Astrocyte (in vitro differentiated cells and primary cell): ENCODE results near the gene PRKCA. TPM values are rescaled to one million over a fixed set of nuclear protein-coding genes. Genes with fewer than 3 reads are reported as not detected.

ENCODE experiments used
- DNase-seq: peaks from one replicate; pipeline ENCODE4 v3.0.0-alpha.2; 2010; ENCODE audit warnings: low read depth
- FAIRE-seq: peaks from 2 replicates; lab custom pipeline; 2011; peaks lifted over from hg19 to GRCh38; lab: Jason Lieb, UNC
- H2AFZ ChIP-seq: 2 replicates; pipeline ENCODE4 v1.6.0; 2012; ENCODE audit warnings: low read depth, low read length, inconsistent platforms
- H3K27ac ChIP-seq: 2 replicates; pipeline ENCODE4 v1.5.1; 2011; ENCODE audit warnings: low read depth, low read length, inconsistent platforms
- H3K27me3 ChIP-seq: 2 replicates; pipeline ENCODE4 v1.6.0; 2011; ENCODE audit warnings: low read length, inconsistent platforms; ENCODE audit not compliant: insufficient read depth
- H3K36me3 ChIP-seq: 2 replicates; pipeline ENCODE4 v1.5.1; 2011; ENCODE audit warnings: low read length, inconsistent platforms; ENCODE audit not compliant: insufficient read depth
- H3K4me1 ChIP-seq: 2 replicates; pipeline ENCODE4 v1.5.1; 2011; ENCODE audit warnings: low read length, inconsistent platforms; ENCODE audit not compliant: insufficient read depth
- H3K4me2 ChIP-seq: 2 replicates; pipeline ENCODE4 v1.6.0; 2012; ENCODE audit warnings: low read length, inconsistent platforms
- H3K4me3 ChIP-seq: 2 replicates; pipeline ENCODE4 v1.5.1; 2011; ENCODE audit warnings: low read depth, mild to moderate bottlenecking, low read length, inconsistent platforms; ENCODE audit not compliant: insufficient read depth
- H3K79me2 ChIP-seq: 2 replicates; pipeline ENCODE4 v1.6.0; 2012; ENCODE audit warnings: mild to moderate bottlenecking, low read length, inconsistent platforms; ENCODE audit not compliant: insufficient read depth
- H3K9ac ChIP-seq: 2 replicates; pipeline ENCODE4 v1.6.0; 2012; ENCODE audit warnings: mild to moderate bottlenecking, low read length, inconsistent platforms
- H3K9me3 ChIP-seq: 2 replicates; pipeline ENCODE4 v1.5.1; 2012; ENCODE audit warnings: low read depth, mild to moderate bottlenecking, low read length, inconsistent platforms; ENCODE audit not compliant: insufficient read depth
- H4K20me1 ChIP-seq: 2 replicates; pipeline ENCODE4 v1.6.0; 2012; ENCODE audit warnings: low read length, inconsistent platforms; ENCODE audit not compliant: insufficient read depth
- H3K27ac Mint-ChIP-seq: one replicate; pipeline ENCODE4 v1.8.0; 2021; ENCODE audit warnings: mild to moderate bottlenecking, mixed read lengths; ENCODE audit not compliant: unreplicated experiment
- H3K27me3 Mint-ChIP-seq: one replicate; pipeline ENCODE4 v1.8.0; 2021; ENCODE audit warnings: low read depth, mixed read lengths; ENCODE audit not compliant: unreplicated experiment
- H3K36me3 Mint-ChIP-seq: one replicate; pipeline ENCODE4 v1.8.0; 2021; ENCODE audit warnings: low read depth, mixed read lengths; ENCODE audit not compliant: unreplicated experiment
- H3K4me1 Mint-ChIP-seq: one replicate; pipeline ENCODE4 v1.8.0; 2021; ENCODE audit warnings: low read depth, mixed read lengths; ENCODE audit not compliant: unreplicated experiment
- H3K4me3 Mint-ChIP-seq: one replicate; pipeline ENCODE4 v1.8.0; 2021; ENCODE audit warnings: mild to moderate bottlenecking, moderate library complexity, mixed read lengths; ENCODE audit not compliant: unreplicated experiment
- H3K9me3 Mint-ChIP-seq: one replicate; pipeline ENCODE4 v1.8.0; 2021; ENCODE audit warnings: mild to moderate bottlenecking, mixed read lengths; ENCODE audit not compliant: unreplicated experiment
- EZH2 ChIP-seq: IDR thresholded peaks from 2 replicates; pipeline ENCODE4 v1.6.1; 2012; ENCODE audit warnings: mild to moderate bottlenecking, low read length, inconsistent platforms; ENCODE audit not compliant: insufficient read depth
- total RNA-seq: library from RNA; stranded (reverse); gene quantifications from 2 replicates; pipeline ENCODE4 v1.2.1, GENCODE V29; 2021
- TF ChIP-seq, protein P1 (sequence below): IDR thresholded peaks from 2 replicates; pipeline ENCODE4 v1.5.1; 2011; ENCODE audit warnings: low read depth, mild to moderate bottlenecking, inconsistent platforms, low read length, moderate library complexity; ENCODE audit not compliant: insufficient read depth

Gene PRKCA
- total RNA-seq, 1 donor from 2014 or later = 49.9 TPM

DNA sequence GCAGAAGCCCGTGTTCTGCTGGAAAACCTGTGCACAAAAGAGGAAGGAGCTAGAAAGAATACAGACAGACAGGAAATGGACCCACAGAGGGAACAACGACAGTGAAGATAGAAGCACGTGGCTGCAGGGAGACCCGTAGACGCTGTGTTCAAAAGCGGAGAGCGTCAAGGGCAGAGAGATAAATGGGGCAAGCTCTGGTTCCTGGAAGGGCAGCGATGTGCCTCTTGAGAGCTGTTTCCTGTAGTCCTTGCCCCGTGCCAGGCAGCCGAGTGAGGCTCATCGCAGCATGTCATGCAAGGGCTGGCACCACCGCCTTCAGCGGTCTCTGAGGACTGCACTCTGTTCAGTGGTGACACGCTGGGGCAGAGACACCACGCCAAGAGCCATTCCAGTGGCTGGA lies 488.9 kb downstream of the PRKCA start:
- H3K9ac ChIP-seq = no peak overlapping the region
- H3K27me3 Mint-ChIP-seq = no peaks in the 10 kb centered on the region
- H3K4me3 ChIP-seq = no peak overlapping the region
- H3K9me3 Mint-ChIP-seq = no peaks in the 10 kb centered on the region
- no peaks in the 10 kb centered on the region for H3K9me3 ChIP-seq
- no peaks in the 10 kb centered on the region for H3K27me3 ChIP-seq
- H3K27ac ChIP-seq = no peak overlapping the region
- H3K4me1 Mint-ChIP-seq = no peaks in the 10 kb centered on the region
- no peak overlapping the region for H2AFZ ChIP-seq
- H3K79me2 ChIP-seq = no peaks in the 10 kb centered on the region
- H3K4me3 Mint-ChIP-seq = no peak overlapping the region
- H3K4me2 ChIP-seq = no peak overlapping the region
- TF ChIP-seq, protein P1, sequence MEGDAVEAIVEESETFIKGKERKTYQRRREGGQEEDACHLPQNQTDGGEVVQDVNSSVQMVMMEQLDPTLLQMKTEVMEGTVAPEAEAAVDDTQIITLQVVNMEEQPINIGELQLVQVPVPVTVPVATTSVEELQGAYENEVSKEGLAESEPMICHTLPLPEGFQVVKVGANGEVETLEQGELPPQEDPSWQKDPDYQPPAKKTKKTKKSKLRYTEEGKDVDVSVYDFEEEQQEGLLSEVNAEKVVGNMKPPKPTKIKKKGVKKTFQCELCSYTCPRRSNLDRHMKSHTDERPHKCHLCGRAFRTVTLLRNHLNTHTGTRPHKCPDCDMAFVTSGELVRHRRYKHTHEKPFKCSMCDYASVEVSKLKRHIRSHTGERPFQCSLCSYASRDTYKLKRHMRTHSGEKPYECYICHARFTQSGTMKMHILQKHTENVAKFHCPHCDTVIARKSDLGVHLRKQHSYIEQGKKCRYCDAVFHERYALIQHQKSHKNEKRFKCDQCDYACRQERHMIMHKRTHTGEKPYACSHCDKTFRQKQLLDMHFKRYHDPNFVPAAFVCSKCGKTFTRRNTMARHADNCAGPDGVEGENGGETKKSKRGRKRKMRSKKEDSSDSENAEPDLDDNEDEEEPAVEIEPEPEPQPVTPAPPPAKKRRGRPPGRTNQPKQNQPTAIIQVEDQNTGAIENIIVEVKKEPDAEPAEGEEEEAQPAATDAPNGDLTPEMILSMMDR = no peak
- no peak for TF ChIP-seq EZH2
- FAIRE-seq = no peak
- DNase-seq = no peak
- no peaks in the 10 kb centered on the region for H4K20me1 ChIP-seq
- H3K27ac Mint-ChIP-seq = no peak overlapping the region
- peaks cover 5% of the 10 kb centered on the region for H3K36me3 ChIP-seq
- H3K4me1 ChIP-seq = peaks cover 15% of the 10 kb centered on the region
- peaks cover 26% of the 10 kb centered on the region for H3K36me3 Mint-ChIP-seq

DNA sequence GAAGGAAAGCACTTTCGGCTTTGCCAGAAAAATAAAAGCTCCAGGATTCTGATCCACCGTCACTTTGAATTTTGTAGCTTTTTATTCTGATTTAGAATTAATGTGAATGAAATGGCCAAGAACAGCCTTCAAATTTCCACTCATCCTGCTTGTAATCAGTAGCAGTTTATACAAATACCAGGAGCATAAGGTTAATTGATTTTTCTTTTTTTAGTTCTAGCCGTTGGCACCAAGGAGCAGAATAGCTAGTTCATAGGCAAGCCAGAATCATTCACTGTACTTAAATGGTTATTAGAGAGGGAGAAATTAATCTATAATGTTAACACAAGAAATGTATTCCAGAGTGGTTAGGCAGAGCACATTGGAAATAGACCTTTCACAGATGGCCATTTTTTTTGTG lies 491.4 kb downstream of the PRKCA start:
- Histone ChIP-seq H3K9ac (no peak overlapping the region), H3K4me3 (no peak overlapping the region), H3K27ac (no peak overlapping the region), H3K36me3 (peaks cover 3% of the 10 kb centered on the region), H3K79me2 (no peaks in the 10 kb centered on the region), H2AFZ (no peak overlapping the region), H3K4me2 (no peak overlapping the region), H3K9me3 (no peaks in the 10 kb centered on the region), H4K20me1 (no peaks in the 10 kb centered on the region), H3K27me3 (no peaks in the 10 kb centered on the region), H3K4me1 (peaks cover 15% of the 10 kb centered on the region)
- H3K4me1 Mint-ChIP-seq = no peaks in the 10 kb centered on the region
- no peak for FAIRE-seq
- no peak for TF ChIP-seq EZH2
- TF ChIP-seq, protein P1 = no peak
- H3K9me3 Mint-ChIP-seq = no peaks in the 10 kb centered on the region
- no peak overlapping the region for H3K4me3 Mint-ChIP-seq
- DNase-seq = no peak
- H3K36me3 Mint-ChIP-seq = peaks cover 30% of the 10 kb centered on the region
- no peak overlapping the region for H3K27ac Mint-ChIP-seq
- no peaks in the 10 kb centered on the region for H3K27me3 Mint-ChIP-seq

GRCh38 chr17:66795486-66795885 lies 493.1 kb downstream of the PRKCA start:
- H3K79me2 ChIP-seq = no peaks in the 10 kb centered on the region
- no peak for TF ChIP-seq EZH2
- TF ChIP-seq, protein P1 = no peak
- H4K20me1 ChIP-seq = no peaks in the 10 kb centered on the region
- no peaks in the 10 kb centered on the region for H3K27me3 Mint-ChIP-seq
- H3K9me3 ChIP-seq = no peaks in the 10 kb centered on the region
- no peaks in the 10 kb centered on the region for H3K9me3 Mint-ChIP-seq
- no peak overlapping the region for H3K27ac Mint-ChIP-seq
- H3K36me3 ChIP-seq = peaks cover 3% of the 10 kb centered on the region
- peaks cover 3% of the 10 kb centered on the region for H3K4me1 ChIP-seq
- FAIRE-seq (no peak), DNase-seq (no peak)
- H3K4me3 ChIP-seq = no peak overlapping the region
- no peak overlapping the region for H3K4me2 ChIP-seq
- no peaks in the 10 kb centered on the region for H3K4me1 Mint-ChIP-seq
- H3K27ac ChIP-seq = no peak overlapping the region
- no peak overlapping the region for H3K4me3 Mint-ChIP-seq
- H3K9ac ChIP-seq = no peak overlapping the region
- H3K27me3 ChIP-seq = no peaks in the 10 kb centered on the region
- H3K36me3 Mint-ChIP-seq = peaks cover 33% of the 10 kb centered on the region
- no peak overlapping the region for H2AFZ ChIP-seq
